Activated T-cell treated with anti-CD3 and anti-CD28 coated beads, Interleukin-2, amount 50 U/mL, for 48 hours (primary cell): Measurements from ENCODE around the gene COA1.
"Not testable (repeated sequence)": the region's sequence is repeated elsewhere in the genome, so short reads cannot be mapped to it uniquely, and the experiment has no call there.

ENCODE experiments used
- DNase-seq, 2 experiments: peaks; one replicate each; pipeline ENCODE4 v3.0.0-alpha.2; 2020

COA1 gene

DNA sequence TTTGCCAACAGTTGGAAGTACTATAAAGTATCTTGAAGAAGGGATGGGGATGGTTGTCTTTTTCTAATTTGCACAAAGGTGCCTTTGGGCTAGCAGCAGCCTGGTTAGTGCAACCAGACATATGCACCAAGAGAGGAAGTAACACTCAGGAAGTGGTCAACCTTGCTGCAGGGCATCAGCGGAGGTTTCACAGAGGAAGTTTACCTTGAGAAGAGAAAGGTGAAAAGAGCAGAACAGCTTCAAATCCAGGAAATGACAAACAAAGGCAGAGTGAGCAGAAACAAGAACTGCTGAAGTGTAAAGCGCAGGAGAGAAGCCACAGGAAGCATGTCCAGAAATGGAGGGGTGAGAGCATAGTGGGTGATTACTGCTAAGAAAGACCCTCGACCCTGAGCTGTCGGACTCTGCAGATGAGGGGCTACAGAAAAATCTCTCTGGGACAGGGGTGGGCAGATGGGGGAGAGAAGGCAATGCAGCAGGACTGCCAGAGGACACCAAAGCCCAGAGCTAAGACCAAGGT lies 79.5 kb downstream of the COA1 start:
- peak; percentile 65 to 69 for DNase-seq

DNA sequence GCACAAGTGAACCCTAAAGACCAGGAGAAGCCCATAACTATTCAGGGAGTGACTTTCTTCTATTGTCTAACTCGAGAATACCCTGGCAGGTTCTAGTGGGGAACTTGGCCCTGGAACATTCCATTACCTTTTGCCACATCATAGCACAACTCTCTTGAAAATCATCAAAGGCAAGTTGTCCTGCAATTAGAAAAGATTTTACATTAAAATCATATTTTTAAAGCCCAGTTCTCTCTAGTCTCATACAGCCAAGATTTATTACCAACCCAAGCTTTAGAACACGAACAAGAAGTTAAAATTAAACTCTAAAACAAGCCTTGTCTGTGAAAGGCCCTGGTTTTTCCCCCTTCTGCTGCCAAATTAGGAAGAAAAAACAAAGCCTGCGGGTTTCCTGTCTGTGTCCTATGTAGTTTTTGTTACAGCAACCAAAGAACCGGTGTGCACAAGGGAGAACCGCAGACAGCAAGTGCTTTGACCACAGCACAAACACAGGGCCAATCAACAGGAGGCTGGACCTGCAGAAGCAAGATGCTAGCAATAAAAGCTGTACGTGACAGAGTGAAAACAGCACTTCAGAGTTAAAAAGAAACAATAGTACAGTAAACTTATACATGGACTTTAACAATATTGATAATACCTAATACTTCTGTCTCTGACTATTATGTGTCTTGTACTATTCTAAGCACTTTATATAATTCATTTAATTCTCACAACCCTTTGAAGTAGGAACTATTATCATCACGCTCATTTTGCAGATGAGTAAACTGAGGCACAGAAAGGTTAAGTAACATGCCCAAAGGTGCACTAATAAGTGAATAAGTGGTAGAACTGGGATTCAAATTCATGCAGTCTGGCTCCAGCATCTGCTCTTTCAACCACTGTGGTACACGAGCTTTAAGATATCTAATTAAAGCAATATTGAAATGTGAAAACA lies 80.6 kb downstream of the COA1 start:
- peak in 1 of 2 experiments; percentile 64 for DNase-seq

DNA sequence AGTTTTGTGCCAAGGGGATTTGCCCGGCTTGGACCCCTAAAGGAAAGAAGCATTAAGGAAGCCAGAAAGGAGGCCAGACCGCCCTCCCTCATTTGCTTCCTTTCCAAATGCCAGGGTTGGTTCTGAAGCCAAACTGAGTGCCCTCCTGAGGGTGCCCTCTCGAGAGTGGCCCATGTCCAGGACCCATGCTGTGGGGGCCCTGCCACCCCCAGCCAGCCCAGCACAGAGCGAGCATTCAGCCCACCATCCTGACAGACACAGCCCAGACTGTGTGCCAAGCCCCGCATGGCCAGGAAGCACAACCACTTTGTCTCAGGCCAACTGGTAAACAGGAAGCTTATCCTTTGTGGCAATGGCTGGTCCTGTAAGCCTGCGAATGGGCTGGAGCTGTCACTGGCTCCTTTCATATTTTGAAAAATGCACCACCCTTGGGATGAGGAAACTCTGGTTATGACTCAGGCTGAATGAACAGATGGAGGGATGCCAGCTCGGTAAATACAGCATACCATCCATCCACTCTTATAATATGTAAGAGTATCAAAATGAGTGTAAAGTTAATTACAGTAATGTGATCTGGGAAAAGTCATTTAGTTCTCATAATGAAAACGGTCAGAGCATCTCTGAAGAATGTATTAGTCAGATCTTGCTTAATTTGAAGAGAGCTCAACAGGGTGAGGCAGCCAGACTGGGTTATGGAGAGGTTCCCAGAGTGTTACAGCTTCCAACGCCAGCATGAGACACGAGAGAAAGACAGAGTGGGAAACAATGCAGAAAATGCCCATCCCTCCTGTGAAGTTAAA lies 81.5 kb downstream of the COA1 start:
- peak; percentile 72 to 74 for DNase-seq

DNA sequence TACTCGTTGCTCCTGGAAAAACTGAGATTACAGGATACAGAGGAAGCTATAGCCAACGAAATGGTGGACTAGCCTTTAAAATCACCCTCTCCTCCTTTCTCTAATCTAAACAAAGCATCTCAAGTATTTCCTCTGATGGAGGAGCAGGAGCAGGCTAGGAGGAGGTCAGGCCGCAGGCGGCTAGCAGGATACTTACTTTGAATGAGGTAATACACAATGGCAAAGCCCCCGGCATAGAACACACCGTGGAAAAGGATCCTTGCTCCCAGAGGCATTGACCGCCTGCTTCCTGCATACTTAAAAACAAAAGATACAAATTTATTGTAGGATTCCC lies 82.0 kb downstream of the COA1 start:
- DNase-seq = no peak

DNA sequence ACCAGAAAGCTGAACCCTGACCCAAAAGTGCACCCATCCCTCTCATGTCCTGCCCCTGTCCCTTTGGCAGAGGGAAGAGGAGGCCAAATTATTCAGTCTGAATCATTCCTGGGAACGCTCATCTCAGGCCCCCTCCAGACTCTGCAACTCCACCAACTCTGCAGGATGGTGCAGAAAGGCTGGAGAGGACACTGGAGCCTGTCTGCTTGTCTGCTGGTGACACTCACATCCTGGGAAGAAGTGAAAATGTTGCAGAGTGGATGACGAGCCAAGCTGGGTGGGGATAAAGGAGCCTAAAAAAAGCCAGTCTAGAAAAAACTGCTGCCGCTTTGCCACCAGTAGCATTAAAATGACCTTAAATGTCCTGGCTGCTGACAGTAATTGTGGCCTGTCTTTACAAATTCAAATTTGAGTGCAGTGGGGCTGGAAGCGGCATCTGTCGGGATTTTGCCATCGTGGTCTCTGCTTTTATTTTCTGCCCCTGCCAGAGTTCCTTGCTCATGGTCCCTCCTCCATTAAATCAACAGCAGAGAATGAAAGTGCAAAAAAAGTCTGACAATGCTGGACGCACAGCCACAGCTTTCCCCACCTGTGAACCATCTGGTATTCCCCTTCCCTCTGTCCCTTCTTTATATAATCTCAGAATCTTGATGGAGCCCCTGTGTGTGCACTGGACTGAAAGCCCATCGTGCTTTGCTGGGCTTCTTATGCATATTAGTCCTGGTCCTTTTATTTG lies 82.6 kb downstream of the COA1 start:
- DNase-seq = peak in 1 of 2 experiments; percentile 27

DNA sequence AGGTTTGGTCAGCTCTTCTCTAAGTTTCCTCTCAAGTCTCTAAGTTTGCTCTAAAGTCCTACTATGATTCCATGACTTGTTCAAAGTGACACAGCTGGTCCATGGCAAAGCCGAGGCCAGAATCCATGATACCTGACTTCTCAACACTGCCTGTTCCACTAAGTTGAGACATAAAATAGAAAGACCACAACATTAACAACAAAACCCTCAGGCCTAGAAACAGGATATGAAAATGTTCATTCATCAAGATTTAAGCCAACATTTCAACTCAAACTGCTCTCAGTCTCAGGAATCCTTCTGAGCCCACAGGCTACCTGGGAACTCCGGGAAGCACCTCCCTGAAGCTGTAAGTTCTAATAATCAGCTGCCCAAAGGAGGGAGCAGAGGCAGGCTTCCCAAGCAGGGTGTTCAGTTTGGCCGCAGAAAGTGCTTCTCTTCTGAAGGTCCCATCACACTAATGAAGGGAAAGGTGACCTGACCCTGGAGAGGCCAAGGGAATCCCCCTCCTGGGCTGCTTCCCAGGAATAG lies 83.6 kb downstream of the COA1 start:
- DNase-seq = peak in 1 of 2 experiments; percentile 19

DNA sequence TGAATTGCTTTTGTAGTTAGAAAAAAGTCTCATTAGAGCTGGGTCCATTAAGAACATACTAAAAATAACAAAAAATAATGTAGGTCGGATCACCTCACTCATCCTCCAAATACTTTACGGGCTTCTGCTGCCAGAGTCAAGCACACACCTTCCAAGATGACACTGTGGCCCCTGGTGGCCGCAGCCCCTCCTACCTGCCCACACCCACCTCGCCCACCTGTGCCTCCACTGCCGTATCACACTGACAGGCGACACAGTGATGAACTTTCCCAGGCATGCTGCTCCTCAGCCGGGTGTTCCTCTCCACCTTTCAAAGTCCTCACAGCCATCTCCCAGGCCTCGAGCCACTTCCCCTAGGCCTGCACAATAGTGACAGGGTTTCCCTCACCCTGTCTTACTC lies 85.5 kb downstream of the COA1 start:
- DNase-seq = peak in 1 of 2 experiments; percentile 37

DNA sequence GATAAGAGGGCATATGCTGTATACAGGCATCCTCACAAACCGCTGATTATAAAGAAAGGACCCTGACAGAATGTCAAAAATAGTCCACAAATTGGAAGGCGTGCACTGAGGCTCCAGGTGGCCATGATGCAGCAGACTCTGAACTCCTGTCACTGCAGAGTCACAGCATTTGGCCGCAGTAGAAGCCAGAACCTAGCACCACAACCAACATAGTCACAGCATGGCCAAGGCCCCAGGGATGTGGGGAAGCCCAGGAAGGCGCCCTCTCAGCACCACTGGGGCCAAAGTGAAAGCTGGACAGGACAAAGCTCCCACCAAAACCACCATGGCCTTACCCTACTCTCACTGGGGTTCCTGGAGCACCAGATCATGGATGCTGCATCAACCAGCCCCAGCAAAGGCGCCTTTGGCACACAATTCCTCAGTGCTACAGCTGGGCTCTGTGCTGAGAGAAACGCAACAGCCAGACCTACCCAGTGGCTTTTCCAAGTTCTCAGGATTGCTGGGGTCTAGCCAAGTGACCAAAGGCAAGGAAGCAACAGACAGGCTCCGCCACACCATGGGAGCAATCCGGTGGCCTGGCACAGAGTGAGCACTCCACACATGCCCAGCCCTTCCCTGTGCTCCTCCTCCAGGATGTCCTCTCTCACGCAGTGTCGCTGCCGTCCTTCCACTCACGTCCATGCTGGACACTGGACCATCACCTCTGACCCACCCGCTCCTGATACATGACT lies 86.3 kb downstream of the COA1 start:
- DNase-seq = peak in 1 of 2 experiments; percentile 26

DNA sequence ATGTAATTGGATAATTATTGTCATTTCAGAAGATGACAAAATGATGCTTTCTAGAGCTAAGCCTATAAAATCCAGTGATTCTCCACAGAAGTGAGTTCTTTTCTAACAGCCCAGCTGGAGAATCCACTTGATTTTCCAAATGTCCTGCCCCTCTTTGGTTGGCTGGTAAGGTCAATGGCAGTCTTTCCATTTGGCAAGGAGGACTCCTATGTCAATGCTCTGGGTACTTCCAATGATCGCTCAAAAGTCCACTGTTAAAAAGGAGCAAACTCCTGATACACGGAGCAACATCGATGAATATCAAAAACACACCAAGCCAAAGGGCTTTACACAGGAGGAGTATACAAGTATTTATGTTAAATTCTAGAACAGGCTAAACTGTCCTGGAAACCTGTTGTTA lies 88.6 kb downstream of the COA1 start:
- peak in 1 of 2 experiments; percentile 6 for DNase-seq

DNA sequence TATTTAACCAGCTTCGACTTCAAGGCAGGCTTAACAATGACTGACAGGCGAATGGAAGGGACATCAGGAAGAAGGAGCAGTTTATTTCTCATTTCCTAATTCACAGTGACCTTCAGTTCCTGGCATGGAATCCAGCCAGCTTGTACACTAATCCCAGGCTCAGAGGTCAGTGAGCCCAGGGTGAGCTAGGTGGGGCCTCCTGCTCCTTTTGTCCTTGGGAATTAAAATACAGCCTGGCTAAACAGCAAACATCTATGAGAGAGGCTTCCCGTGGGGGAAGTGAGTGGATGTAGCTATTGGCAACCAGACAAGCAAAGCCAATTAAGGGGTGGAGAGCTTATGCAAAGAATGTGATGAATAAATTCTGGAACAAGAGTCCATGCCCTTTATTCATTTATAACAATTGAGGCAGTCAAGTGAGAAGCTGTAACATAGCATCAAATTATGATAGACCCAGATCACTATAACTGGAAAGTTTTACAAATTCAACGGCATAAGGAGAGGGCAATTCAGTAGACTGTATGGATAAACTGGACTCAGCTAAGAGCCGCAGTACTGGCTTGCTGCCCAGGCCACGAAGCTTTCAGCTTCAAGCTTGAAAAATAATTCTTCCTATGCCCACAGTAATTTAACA lies 89.3 kb downstream of the COA1 start:
- DNase-seq = peak in 1 of 2 experiments; percentile 15

DNA sequence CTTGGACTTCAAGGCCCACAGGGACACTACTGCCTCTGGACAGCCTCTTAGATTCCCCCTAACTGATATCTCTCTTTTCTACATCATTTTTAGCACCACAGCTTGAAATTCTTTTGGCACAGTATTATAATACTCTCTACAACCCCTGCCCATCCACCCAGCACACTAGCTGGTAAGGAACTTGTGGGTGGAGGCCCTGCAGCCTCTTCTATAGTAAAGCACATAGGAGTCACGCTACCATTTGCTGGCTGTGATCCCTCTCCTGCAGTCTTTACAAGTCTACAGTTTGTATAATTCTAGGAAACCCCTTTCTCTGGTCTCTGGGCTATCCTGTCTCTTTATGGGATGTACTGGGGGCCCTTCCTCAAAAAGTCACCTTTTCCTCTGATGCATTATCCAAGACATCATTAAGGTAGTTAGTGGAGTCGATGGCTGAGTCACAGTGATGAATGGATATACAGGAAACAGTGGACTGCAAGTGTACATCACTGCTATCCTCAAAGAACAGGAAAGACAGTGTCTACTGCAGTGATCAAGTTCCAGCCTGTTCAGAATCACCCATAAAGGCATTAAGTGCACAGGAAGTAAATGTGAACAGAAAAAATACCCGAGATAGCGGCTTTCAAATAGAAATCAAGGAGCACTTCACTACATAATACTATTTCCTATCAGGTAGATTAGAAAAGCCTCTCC lies 92.1 kb downstream of the COA1 start:
- DNase-seq = no peak

DNA sequence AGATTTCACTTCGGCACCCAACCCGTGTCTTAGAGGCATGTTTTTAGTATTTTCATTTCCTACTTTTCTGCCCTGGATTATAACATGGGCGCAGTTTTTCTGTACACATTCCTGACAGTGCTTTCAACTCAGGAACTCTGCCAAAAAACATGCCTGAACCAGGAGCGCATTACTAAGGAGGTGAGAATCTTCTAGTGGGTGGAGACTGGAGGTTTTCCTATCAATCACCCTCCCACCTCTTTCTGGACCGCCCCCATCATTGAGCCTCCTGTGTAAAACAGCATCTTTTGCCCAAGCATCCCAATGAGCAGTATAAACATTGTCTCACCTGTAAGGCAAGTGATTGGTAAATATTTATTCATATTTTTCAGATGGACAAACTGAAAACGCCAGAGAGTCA lies 93.2 kb downstream of the COA1 start:
- no peak for DNase-seq

DNA sequence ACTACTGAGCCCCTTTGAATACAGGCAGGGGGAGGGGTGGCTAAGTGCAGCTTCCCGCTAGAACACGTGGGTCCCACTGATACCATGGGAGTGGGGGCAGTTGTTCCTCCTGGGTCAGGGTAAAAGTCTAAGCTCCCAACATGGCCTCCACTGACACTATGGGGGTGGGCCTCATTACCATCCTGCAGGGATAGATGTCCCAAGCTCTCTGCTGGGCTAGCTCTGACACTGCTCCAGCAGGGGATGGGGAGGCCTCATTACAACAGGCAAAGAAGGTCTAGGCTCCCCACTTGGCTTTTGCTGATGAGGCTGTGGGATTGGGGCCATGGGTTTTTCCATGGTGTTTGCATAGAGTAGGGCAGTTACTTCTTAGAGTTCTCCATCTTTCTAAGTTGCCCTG lies 94.9 kb downstream of the COA1 start:
- DNase-seq = no peak

DNA sequence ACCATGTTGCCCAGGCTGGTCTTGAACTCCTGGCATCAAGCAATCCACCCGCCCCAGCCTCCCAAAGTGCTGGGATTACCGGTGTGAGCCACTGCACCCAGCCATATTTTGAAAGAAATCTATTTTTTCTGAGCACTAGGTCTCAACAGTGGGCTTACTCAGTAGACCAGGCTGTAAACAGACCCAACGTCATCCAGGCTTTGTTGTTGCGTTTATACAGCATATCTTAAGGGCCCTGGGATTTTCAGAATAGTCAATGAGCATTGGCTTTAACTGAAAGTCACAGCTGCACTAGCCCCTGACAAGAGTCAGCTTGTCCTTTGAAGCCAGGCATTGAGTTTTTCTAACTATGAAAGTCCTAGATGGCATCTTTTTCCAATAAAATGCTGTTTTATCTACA lies 96.6 kb downstream of the COA1 start:
- no peak for DNase-seq

DNA sequence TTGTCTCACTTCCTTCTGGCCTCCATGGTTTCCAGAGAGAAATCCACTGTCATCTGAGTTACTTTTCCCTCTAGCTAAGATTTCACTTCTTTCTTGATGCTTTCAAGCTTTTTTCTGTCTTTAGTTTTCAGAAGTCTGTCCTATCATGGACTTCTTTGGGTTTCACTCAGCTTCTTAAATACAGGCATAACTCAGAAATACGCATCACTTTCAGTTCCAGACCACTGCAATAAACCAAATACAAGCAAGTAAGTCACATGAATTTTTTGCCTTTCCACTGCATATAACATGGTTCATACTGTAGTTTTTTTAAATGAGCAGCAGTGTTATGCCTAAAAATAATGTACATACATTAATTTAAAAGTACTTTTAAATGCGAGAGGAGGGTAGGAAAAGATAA lies 97.8 kb downstream of the COA1 start:
- no peak for DNase-seq

DNA sequence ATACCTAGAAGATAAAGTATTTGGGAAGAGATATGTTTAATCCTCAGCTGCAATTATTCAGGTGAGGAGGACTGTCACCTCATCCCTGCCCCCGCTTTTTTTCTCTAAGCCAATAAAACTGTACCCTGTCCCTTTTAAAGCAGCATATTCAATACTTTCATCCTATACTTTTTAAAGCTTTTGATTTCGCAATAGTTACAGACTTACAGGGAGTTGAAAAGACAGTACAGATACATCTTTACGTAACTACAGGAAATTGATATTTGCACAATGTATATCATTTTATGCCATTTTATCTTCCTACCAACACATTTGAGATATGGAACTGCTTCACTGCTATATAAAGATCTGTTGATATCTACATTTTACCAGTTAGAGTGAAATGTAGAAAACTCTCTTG lies 98.8 kb downstream of the COA1 start:
- DNase-seq = no peak

DNA sequence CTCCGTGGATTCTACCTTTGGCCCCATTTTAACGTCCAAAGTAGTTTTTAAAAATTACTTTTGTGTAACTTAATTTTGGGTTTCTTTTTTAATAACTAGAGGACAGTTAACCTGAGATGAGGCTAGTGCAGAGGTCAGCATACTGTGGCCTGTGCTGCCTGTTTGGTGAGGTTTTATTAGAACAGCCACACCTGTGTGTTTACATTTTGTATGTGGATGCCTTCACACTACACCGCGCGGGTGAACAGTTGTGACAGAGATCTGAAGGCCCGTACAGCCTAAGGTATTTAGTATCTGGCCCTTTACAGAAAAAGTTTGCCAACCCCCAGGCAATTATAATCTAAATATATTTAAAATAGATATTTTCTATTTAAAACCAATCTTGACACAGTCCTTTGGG lies 99.5 kb downstream of the COA1 start:
- DNase-seq = no peak

DNA sequence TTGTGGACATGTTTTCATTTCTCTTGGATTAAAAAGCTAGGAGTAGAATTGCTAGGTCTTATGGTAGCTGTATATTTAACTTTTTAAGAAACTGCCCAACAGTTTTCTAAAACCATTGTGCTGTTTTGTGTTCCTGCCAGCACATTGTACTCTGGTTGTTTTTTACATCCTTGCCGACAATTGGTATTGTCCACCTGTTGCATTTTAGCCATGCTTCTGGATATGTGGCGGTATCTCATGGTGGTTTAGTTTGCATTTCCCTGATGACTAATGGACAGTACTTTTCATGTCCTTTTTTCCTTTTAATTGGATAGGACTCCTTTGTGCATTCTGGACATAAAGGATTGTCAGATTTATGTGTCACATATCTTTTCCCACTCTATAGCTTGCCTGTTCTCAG lies 100.9 kb downstream of the COA1 start:
- no peak for DNase-seq

DNA sequence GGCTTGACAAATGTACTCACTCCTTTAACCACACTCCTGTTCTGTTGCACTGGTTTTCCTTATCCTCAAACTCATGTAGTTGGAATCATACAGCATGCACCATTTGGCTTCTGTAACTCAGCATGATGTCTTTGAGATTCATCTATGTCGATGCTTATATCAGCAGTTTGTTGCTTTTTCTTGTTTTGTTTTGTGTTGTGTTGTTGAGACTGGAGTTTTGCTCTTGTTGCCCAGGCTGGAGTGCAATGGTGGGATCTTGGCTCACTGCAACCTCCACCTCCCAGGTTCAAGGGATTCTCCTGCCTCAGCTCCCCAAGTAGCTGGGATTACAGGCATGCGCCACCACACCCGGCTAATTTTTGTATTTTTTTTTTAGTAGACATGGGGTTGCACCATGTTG lies 101.5 kb downstream of the COA1 start:
- DNase-seq = not testable (repeated sequence)

DNA sequence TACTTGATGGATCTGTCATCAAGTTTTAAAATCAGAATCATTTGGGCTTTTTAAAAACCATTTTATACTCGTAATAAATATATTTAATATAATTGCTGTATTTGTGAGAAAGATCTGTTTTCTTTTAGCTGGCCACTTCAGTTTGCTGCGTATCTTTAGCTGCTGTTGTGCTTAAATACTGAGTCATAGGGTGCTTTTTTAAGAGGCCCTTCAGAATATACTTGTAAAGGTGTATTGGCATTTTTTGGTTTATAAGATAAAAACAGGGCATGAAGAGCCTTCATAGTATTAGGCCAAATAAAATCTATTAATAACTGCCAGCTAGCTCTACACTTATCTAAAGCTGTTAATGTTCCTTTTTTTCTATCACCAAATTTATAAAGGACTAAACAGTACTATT lies 102.6 kb downstream of the COA1 start:
- no peak for DNase-seq

DNA sequence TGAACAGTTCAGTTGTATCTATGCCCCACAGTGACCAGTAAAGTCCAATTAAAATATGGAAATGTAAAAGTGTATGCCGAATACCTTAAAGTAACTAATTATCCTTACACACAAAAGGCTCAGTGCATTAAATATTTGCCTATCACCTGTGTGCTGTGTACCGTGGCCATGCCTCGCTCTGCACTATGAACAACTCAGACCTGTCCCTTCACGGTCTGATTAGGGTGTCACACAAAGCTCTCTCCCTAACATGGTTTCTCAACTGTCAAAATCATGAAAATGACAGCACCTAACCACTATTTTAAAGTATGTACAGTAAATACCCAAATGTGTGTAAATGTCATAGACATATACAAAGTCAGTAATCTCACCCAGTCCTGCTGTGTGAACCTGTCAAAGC lies 103.3 kb downstream of the COA1 start:
- no peak for DNase-seq
